Glutamatergic neuron (in vitro differentiated cells): Measurements from ENCODE around the gene ULBP2. TPM values are rescaled to one million over a fixed set of nuclear protein-coding genes. Genes with fewer than 3 reads are reported as not detected.

Experiments used
- DNase-seq: peaks from one replicate; pipeline ENCODE4 v3.0.0; 2022
- H3K27ac Mint-ChIP-seq: one replicate; pipeline ENCODE4 v1.8.0; 2020; ENCODE audit warnings: mild to moderate bottlenecking, mixed read lengths, inconsistent platforms; ENCODE audit not compliant: unreplicated experiment
- H3K27me3 Mint-ChIP-seq: one replicate; pipeline ENCODE4 v1.8.0; 2020; ENCODE audit warnings: mild to moderate bottlenecking, moderate library complexity, mixed read lengths, inconsistent platforms; ENCODE audit not compliant: unreplicated experiment
- H3K36me3 Mint-ChIP-seq: one replicate; pipeline ENCODE4 v1.8.0; 2020; ENCODE audit warnings: mild to moderate bottlenecking, mixed read lengths, inconsistent platforms; ENCODE audit not compliant: unreplicated experiment
- H3K4me1 Mint-ChIP-seq: one replicate; pipeline ENCODE4 v1.8.0; 2020; ENCODE audit warnings: mild to moderate bottlenecking, low read depth, mixed read lengths, inconsistent platforms; ENCODE audit not compliant: unreplicated experiment
- H3K4me3 Mint-ChIP-seq: one replicate; pipeline ENCODE4 v1.8.0; 2020; ENCODE audit warnings: mild to moderate bottlenecking, mixed read lengths, inconsistent platforms; ENCODE audit not compliant: unreplicated experiment
- H3K9me3 Mint-ChIP-seq: one replicate; pipeline ENCODE4 v1.8.0; 2020; ENCODE audit warnings: mild to moderate bottlenecking, moderate library complexity, mixed read lengths, inconsistent platforms; ENCODE audit not compliant: unreplicated experiment
- long read RNA-seq: library from polyadenylated mRNA; unstranded; transcript quantifications from one replicate; pipeline ENCODE4 v2.0.0, GENCODE V29; 2020; ENCODE audit not compliant: unreplicated experiment
- total RNA-seq: library from RNA; stranded (reverse); fragmentation: NEBNext Ultra II Directional; extraction: Animal tissue kit (Norgen Biotek cat#: 25700); gene quantifications from one replicate; pipeline ENCODE4 v1.2.1, GENCODE V29; 2021; ENCODE audit not compliant: unreplicated experiment
- TF ChIP-seq, protein P1 (sequence below): fragments of 200-600 bp; sonication (generic); IDR thresholded peaks from one replicate; pipeline ENCODE4 v1.5.0; 2021; ENCODE audit not compliant: partially characterized antibody, unreplicated experiment

The ULBP2 gene, protein sequence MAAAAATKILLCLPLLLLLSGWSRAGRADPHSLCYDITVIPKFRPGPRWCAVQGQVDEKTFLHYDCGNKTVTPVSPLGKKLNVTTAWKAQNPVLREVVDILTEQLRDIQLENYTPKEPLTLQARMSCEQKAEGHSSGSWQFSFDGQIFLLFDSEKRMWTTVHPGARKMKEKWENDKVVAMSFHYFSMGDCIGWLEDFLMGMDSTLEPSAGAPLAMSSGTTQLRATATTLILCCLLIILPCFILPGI
- total RNA-seq, result 5.4 TPM
- long read RNA-seq, partial matches to known transcripts, result 0 of 5 reads
- long read RNA-seq, other reads (novel, unspliced or antisense), result 1 of 5 reads

GRCh38 chr6:149941583-149942460 lies at the start of gene ULBP2:
Gene ULBP2, plus strand, starts transcription at chr6:149942014. Its CDS starts 59 bp downstream, at chr6:149942073.
- TF ChIP-seq, protein P1, sequence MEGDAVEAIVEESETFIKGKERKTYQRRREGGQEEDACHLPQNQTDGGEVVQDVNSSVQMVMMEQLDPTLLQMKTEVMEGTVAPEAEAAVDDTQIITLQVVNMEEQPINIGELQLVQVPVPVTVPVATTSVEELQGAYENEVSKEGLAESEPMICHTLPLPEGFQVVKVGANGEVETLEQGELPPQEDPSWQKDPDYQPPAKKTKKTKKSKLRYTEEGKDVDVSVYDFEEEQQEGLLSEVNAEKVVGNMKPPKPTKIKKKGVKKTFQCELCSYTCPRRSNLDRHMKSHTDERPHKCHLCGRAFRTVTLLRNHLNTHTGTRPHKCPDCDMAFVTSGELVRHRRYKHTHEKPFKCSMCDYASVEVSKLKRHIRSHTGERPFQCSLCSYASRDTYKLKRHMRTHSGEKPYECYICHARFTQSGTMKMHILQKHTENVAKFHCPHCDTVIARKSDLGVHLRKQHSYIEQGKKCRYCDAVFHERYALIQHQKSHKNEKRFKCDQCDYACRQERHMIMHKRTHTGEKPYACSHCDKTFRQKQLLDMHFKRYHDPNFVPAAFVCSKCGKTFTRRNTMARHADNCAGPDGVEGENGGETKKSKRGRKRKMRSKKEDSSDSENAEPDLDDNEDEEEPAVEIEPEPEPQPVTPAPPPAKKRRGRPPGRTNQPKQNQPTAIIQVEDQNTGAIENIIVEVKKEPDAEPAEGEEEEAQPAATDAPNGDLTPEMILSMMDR, result no peak
- peak within 1 kb of the TSS; percentile 93 for H3K4me3 Mint-ChIP-seq
- DNase-seq, result peak; percentile 80
- peaks cover 33% of the 10 kb centered on the region for H3K27me3 Mint-ChIP-seq
- H3K36me3 Mint-ChIP-seq, result no peaks in the 10 kb centered on the region
- no peaks in the 10 kb centered on the region for H3K9me3 Mint-ChIP-seq
- H3K27ac Mint-ChIP-seq, result peak within 1 kb of the TSS; percentile 70
- peaks cover 3% of the 10 kb centered on the region for H3K4me1 Mint-ChIP-seq

DNA sequence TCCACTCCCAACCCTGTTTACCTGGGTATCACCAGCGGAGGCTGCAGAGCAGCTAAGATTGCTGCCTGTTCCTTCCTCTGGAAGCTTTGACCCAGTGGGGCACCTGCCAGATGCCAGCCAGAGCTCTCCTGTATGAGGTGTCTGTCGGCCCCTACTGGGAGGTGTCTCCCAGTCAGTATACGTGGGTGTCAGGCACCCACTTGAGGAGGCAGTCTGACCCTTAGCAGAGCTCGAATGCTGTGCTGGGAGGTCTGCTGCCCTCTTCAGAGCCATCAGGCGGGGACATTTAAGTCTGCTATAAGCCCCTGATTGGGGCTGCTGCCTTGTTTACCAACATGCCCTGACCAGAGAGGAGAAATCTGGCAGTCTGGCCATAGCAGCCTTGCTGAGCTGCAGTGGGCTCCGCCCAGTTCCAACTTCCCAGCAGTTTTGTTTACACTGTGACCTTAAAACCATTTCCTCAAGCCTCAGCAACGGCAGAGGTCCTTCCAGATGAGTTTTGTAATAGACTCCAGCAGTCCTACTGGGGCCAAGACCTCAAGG lies 46.7 kb upstream of the ULBP2 start:
- TF ChIP-seq, protein P1, result no peak
- no peaks in the 10 kb centered on the region for H3K36me3 Mint-ChIP-seq
- H3K9me3 Mint-ChIP-seq, result peaks cover 7% of the 10 kb centered on the region
- H3K4me3 Mint-ChIP-seq, result no peak overlapping the region
- H3K27me3 Mint-ChIP-seq, result peaks cover 5% of the 10 kb centered on the region
- no peaks in the 10 kb centered on the region for H3K4me1 Mint-ChIP-seq
- no peak overlapping the region for H3K27ac Mint-ChIP-seq
- DNase-seq, result no peak

DNA sequence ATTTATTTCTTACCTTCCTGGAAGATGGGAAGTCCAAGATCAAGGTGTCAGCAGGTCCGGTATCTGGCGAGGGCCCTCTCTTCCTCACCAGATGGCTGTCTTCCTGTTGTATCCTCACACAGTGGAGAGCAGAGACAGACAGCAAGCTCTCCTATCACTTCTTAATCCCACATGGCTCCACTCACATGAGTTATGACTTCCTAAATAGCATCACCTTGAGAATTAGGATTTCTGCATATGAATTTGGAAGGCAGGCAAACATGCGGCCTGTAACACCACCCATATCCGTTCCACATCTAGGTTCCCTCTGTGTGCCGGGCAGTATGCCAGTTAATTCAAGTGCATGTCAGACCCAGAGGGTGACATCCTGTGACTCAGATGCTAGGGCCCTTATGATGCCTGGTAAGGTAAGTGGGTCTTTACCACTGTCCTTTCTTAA lies 46.0 kb upstream of the ULBP2 start:
- Mint-ChIP-seq H3K4me1 (no peaks in the 10 kb centered on the region), H3K36me3 (no peaks in the 10 kb centered on the region), H3K27ac (no peak overlapping the region), H3K27me3 (peaks cover 5% of the 10 kb centered on the region), H3K9me3 (peaks cover 7% of the 10 kb centered on the region), H3K4me3 (no peak overlapping the region)
- TF ChIP-seq, protein P1, result no peak
- DNase-seq, result no peak

DNA sequence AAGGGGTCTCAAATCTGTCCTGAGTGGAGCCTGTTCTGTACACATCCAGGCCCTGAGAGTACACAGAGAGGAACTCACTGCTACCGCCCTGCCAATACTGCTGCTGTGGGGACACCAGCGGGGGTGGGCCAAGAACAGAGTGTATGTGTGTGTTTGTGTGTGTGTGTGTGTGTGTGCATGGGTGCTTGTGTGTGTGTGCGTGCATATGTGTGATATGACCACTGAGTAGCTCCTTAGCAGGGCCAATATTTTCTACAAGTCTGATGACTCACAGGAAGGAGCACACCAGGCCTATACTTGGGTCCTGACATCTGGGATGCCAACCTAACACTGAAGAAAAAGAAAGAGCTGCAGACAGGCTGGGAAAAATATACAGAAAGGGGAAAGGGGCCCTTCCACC lies 45.3 kb upstream of the ULBP2 start:
- Mint-ChIP-seq H3K36me3 (no peaks in the 10 kb centered on the region), H3K4me3 (no peak overlapping the region), H3K4me1 (no peaks in the 10 kb centered on the region), H3K27me3 (peaks cover 2% of the 10 kb centered on the region), H3K27ac (no peak overlapping the region), H3K9me3 (peaks cover 7% of the 10 kb centered on the region)
- TF ChIP-seq, protein P1, result no peak
- no peak for DNase-seq
